Measurements from ENCODE around the gene ITPR3. TPM values are rescaled to one million over a fixed set of nuclear protein-coding genes. Genes with fewer than 3 reads are reported as not detected.

ITPR3 gene
- total RNA-seq, 4 donors from 2014 or later, result 13.8 to 23.5 (median 19.6) TPM

GRCh38 chr6:33689879-33690278 is 68.8 kb downstream of the ITPR3 start:
- no peak for TF ChIP-seq CTCF (IDR thresholded peaks at IDR 0.05; ENCODE audit: low read depth)

GRCh38 chr6:33690766-33691165 is 69.6 kb downstream of the ITPR3 start:
- no peak for TF ChIP-seq CTCF (IDR thresholded peaks at IDR 0.05; ENCODE audit: low read depth)

GRCh38 chr6:33691456-33692077 is 70.4 kb downstream of the ITPR3 start:
- TF ChIP-seq CTCF (IDR thresholded peaks at IDR 0.05; ENCODE audit: low read depth), result no peak

- no peak for TF ChIP-seq CTCF (IDR thresholded peaks at IDR 0.05; ENCODE audit: low read depth)
Observed at GRCh38 chr6:33692078-33692759, 71.1 kb downstream of the ITPR3 start.

GRCh38 chr6:33692760-33693158 is 71.6 kb downstream of the ITPR3 start:
- TF ChIP-seq CTCF (IDR thresholded peaks at IDR 0.05; ENCODE audit: low read depth), result no peak

GRCh38 chr6:33693186-33694105 is 72.3 kb downstream of the ITPR3 start:
- no peak for TF ChIP-seq CTCF (IDR thresholded peaks at IDR 0.05; ENCODE audit: low read depth)

GRCh38 chr6:33694401-33694931 is 73.3 kb downstream of the ITPR3 start:
- TF ChIP-seq CTCF (IDR thresholded peaks at IDR 0.05; ENCODE audit: low read depth), result no peak
